Osteoblast (primary cell): Measurements from ENCODE around the gene ARHGAP9. TPM values are rescaled to one million over a fixed set of nuclear protein-coding genes. Genes with fewer than 3 reads are reported as not detected.

Source experiments
- DNase-seq: peaks from one replicate; pipeline ENCODE4 v3.0.0; 2011; ENCODE audit warnings: low spot score, mixed read lengths; ENCODE audit not compliant: insufficient read length; ENCODE audit errors: missing footprints
- H2AFZ ChIP-seq: 2 replicates; pipeline ENCODE4 v1.6.0; 2011; ENCODE audit warnings: mild to moderate bottlenecking, low read length
- H3K27ac ChIP-seq: 2 replicates; pipeline ENCODE4 v1.5.1; 2011; ENCODE audit warnings: mild to moderate bottlenecking, low read depth, low read length, moderate library complexity
- H3K27me3 ChIP-seq: 2 replicates; pipeline ENCODE4 v1.6.0; 2012; ENCODE audit warnings: mild to moderate bottlenecking, control low read depth, inconsistent platforms, low read length, moderate library complexity; ENCODE audit not compliant: insufficient read depth
- H3K36me3 ChIP-seq: 2 replicates; pipeline ENCODE4 v1.5.1; 2011; ENCODE audit warnings: mild to moderate bottlenecking, low read length, control low read depth, moderate library complexity; ENCODE audit not compliant: insufficient read depth
- H3K4me1 ChIP-seq: 2 replicates; pipeline ENCODE4 v1.5.1; 2011; ENCODE audit warnings: mild to moderate bottlenecking, low read length, control low read depth, moderate library complexity; ENCODE audit not compliant: insufficient read depth
- H3K4me2 ChIP-seq: 2 replicates; pipeline ENCODE4 v1.6.0; 2011; ENCODE audit warnings: mild to moderate bottlenecking, low read length; ENCODE audit not compliant: insufficient read depth
- H3K4me3 ChIP-seq: fragments of 200-600 bp; sonication (generic); 3 replicates; pipeline ENCODE4 v1.5.1; 2012; ENCODE audit warnings: mild to moderate bottlenecking, low read length, inconsistent platforms; ENCODE audit not compliant: insufficient read depth
- H3K79me2 ChIP-seq: 2 replicates; pipeline ENCODE4 v1.6.0; 2012; ENCODE audit warnings: mild to moderate bottlenecking, low read length, control low read depth, inconsistent platforms; ENCODE audit not compliant: insufficient read depth
- H3K9me3 ChIP-seq: 2 replicates; pipeline ENCODE4 v1.5.1; 2011; ENCODE audit warnings: low read depth, low read length, control low read depth
- H4K20me1 ChIP-seq: 2 replicates; pipeline ENCODE4 v1.6.0; 2012; ENCODE audit warnings: mild to moderate bottlenecking, low read length, control low read depth; ENCODE audit not compliant: insufficient read depth
- total RNA-seq: library from RNA; depleted of rRNA; stranded (reverse); fragments of >200 nt; gene quantifications from 2 replicates; pipeline ENCODE4 v1.2.3, GENCODE V29; 2012
- TF ChIP-seq, protein P1 (sequence below): IDR thresholded peaks from 2 replicates; pipeline ENCODE4 v1.5.1; 2011; ENCODE audit warnings: mild to moderate bottlenecking, low read depth, low read length, moderate library complexity; ENCODE audit errors: extremely low read depth

ARHGAP9 gene
- total RNA-seq, 1 donor: 0.36 TPM

DNA sequence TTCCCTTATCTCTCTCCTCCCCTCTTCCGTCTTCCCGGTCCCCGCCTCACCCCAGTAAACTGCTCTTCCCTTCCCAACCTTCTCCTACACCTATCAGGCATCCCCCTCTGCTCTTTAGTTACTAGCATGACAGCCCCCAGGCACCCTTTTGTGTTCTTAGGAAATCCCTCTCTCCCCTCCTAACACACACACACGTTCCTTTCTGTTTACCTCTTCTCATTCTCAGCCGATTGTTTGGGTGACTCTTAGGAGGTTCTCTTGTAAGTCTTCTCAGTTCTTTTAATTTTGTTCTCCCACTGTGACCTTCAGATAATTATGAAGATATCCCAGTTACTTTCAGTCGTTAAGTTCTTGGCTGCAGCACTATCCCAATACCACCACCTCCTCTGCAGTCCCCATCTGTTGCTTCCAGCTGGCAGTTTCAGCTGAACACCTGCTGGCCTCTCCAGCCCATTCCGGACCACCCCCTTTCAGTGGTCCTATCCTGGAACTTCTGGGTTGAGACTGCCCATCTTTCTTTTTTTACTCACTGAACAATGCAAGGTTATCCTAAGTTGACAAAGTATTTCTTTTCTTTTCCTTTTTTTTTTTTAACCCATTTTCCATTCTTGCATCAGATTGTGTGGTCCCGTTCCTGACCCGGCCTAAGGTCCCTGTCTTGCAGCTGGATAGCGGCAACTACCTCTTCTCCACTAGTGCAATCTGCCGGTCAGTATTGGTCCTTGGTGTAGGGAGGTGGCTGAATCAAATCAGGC lies 8.9 kb upstream of the ARHGAP9 start:
- Histone ChIP-seq H3K4me1 (peaks cover 9% of the 10 kb centered on the region), H4K20me1 (peaks cover 12% of the 10 kb centered on the region), H3K27me3 (no peaks in the 10 kb centered on the region), H3K79me2 (peaks cover 42% of the 10 kb centered on the region), H3K4me3 (peak overlapping the region; percentile 94), H3K4me2 (peak overlapping the region; percentile 87), H2AFZ (peak overlapping the region; percentile 90), H3K27ac (peak overlapping the region; percentile 81), H3K36me3 (peaks cover 34% of the 10 kb centered on the region), H3K9me3 (no peaks in the 10 kb centered on the region)
- TF ChIP-seq, protein P1, sequence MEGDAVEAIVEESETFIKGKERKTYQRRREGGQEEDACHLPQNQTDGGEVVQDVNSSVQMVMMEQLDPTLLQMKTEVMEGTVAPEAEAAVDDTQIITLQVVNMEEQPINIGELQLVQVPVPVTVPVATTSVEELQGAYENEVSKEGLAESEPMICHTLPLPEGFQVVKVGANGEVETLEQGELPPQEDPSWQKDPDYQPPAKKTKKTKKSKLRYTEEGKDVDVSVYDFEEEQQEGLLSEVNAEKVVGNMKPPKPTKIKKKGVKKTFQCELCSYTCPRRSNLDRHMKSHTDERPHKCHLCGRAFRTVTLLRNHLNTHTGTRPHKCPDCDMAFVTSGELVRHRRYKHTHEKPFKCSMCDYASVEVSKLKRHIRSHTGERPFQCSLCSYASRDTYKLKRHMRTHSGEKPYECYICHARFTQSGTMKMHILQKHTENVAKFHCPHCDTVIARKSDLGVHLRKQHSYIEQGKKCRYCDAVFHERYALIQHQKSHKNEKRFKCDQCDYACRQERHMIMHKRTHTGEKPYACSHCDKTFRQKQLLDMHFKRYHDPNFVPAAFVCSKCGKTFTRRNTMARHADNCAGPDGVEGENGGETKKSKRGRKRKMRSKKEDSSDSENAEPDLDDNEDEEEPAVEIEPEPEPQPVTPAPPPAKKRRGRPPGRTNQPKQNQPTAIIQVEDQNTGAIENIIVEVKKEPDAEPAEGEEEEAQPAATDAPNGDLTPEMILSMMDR: no peak
- DNase-seq: no peak

DNA sequence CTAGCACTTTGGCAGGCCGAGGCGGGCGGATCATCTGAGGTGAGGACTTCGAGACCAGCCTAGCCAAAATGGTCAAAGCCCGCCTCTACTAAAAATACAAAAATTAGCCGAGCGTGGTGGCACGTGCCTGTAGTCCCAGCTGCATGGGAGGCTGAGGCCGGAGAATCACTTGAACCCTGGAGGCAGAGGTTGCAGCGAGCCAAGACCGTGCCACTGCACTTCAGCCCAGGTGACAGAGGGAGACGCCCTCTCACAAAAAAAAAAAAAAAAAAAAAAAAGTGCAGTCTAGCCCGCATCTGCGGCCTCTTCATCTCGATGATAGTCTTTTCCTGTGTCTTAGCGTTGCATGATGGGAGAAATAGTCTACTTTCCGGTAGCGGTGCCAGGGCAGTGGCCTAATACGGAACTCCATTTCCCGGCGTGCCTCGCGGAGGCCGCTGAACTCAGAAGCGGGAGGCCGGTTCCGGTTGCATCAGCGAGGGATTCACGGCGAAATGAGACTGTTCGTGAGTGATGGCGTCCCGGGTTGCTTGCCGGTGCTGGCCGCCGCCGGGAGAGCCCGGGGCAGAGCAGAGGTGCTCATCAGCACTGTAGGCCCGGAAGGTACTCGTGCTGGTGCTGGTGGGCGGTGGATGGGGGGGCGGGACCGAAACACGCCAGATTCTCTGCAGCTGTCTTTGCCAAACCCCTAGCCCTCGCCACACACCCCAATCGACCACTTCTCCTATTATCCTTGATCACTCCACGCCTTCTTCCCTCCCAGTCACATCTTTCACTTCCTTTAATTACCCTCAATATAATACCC lies 8.1 kb upstream of the ARHGAP9 start, which contains the start of gene MARS1:
Gene MARS1, plus strand, starts transcription at position 472 of the 805 bp plus-strand sequence. Its CDS starts 23 bp downstream, at position 495.
- Histone ChIP-seq H3K4me2 (peak within 1 kb of the TSS; percentile 87), H3K9me3 (no peaks in the 10 kb centered on the region), H3K4me3 (peak within 1 kb of the TSS; percentile 94), H3K36me3 (peaks cover 32% of the 10 kb centered on the region), H2AFZ (peak within 1 kb of the TSS; percentile 90), H3K79me2 (peaks cover 39% of the 10 kb centered on the region), H4K20me1 (peaks cover 10% of the 10 kb centered on the region), H3K27ac (peak within 1 kb of the TSS; percentile 81), H3K4me1 (peaks cover 9% of the 10 kb centered on the region), H3K27me3 (no peaks in the 10 kb centered on the region)
- TF ChIP-seq, protein P1: no peak
- DNase-seq: peak; percentile 98

DNA sequence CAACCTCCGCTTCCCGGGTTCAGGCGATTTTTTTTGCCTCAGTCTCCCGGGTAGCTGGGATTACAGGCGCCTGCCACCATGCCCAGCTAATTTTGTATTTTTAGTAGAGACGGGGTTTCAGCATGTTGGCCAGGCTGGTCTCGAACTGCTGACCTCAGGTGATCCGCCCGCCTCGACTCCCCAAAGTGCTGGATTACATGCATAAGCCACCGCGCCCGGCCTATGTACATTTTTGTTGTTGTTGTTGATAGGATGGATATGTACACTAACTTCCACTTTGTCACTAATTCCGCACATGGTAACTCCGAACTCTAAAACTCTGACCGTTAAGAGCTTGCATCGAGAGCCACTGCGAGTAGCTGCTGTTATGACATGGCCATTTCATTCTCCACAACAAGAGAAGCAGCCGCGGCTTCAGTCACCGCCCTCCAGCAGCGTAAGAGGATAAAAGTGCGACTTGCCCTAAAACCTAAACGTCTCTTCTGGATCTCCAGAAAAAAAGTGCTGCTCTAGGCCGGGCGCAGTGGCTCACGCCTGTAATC lies 7.5 kb upstream of the ARHGAP9 start:
- Histone ChIP-seq H3K4me1 (peaks cover 9% of the 10 kb centered on the region), H3K27me3 (no peaks in the 10 kb centered on the region), H3K9me3 (no peaks in the 10 kb centered on the region), H3K36me3 (peaks cover 27% of the 10 kb centered on the region), H3K79me2 (peaks cover 36% of the 10 kb centered on the region), H2AFZ (peak overlapping the region; percentile 90), H3K4me3 (peak overlapping the region; percentile 94), H3K27ac (no peak overlapping the region), H3K4me2 (peak overlapping the region; percentile 87), H4K20me1 (peaks cover 7% of the 10 kb centered on the region)
- TF ChIP-seq, protein P1: no peak
- DNase-seq: peak; percentile 73
